Fibroblast of mammary gland (primary cell): ENCODE measurements around the gene VPS8.

Source experiments
- DNase-seq: peaks from one replicate; pipeline ENCODE4 v3.0.0-alpha.2; 2010; ENCODE audit warnings: low read depth
- H3K4me3 ChIP-seq: 2 replicates; pipeline ENCODE4 v1.5.1; 2011; ENCODE audit warnings: low read depth, mild to moderate bottlenecking, low read length, moderate library complexity; ENCODE audit not compliant: control insufficient read depth
- CTCF ChIP-seq: conservative IDR thresholded peaks from 2 replicates; pipeline ENCODE4 v1.5.1; 2011; ENCODE audit warnings: low read depth, low read length, inconsistent platforms; ENCODE audit not compliant: control insufficient read depth, insufficient read depth

Gene VPS8

GRCh38 chr3:184805351-184806038 is 6.5 kb upstream of the VPS8 start:
- TF ChIP-seq CTCF: no peak
- DNase-seq: no peak
- H3K4me3 ChIP-seq: no peak overlapping the region

DNA sequence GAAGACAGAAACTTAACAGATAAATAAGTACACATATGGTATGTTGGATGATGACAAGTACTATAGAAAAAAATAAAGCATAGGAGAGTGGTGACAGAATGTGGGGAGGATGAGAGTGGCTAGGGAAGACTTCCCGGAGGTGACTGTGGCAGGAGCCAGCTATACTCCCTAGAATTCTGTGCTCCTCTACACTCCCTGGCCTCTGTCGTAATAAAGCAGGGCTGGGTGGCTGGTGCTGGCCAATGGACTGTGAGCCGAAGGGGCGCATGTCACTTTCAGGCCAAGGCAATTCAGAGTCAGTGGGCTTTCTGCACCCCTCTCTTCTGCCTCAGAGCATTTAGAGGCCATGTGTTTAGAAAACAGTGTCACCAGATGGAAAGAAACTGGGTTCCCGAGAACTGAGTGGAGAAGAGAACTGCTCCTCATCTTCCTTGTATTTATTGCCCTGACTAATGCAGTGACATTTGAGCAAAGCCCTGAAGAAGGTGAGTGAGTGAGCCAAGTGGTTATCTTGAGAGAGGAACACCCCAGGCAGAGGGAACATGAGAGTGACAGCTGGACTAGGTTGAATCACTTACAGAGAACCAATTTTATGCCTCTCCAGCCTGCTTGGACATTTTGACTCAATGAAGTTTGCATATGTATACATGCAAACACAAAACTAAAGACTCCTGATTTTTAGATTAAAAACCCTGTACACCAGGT is 5.2 kb upstream of the VPS8 start:
- no peak for TF ChIP-seq CTCF
- DNase-seq: no peak
- no peak overlapping the region for H3K4me3 ChIP-seq

DNA sequence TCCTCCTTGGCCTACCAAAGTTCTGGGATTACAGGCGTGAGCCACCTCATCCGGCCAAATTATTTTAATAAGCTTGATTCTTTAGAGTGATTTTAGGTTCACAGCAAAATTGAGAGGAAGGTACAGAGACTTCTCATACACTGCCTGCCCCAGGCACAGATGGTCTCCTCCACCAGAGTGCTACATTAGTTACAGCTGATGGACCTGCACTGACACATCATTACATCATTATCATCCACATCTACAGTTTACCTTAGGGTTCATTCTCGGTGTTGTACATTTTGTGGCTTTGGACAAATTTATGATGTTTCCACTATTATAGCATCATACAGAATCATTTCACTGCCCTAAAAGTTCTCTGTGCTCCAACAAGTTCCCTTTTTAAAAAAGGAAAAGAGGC is 4.4 kb upstream of the VPS8 start:
- DNase-seq: no peak
- TF ChIP-seq CTCF: no peak
- H3K4me3 ChIP-seq: no peak overlapping the region

DNA sequence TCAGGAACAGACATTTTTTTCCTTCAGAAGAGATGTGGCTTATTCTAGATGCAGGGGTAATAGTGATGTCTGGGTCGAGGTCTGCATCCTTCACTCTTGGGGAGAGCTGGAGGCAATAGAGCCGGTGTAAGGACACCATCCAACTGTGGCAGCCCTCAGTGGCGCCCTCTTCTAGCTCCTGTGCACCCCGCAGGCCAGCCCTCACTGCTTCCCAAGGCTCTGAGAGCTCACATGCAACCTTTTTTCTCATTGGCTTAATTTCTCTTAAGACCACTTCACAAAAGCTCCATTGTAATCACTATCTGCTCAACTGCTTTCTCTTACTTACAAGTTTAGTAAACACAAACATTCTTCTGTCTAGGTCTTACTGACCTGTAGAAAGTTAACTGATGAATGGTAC is 3.9 kb upstream of the VPS8 start:
- H3K4me3 ChIP-seq: no peak overlapping the region
- DNase-seq: no peak

GRCh38 chr3:184810146-184810545 is 1.8 kb upstream of the VPS8 start:
- no peak for TF ChIP-seq CTCF
- DNase-seq: no peak

More for the DNA sequence above, 3.9 kb upstream of the VPS8 start:
- TF ChIP-seq CTCF: peak; percentile 27

GRCh38 chr3:184811034-184811433 is 932 bp upstream of the VPS8 start:
- no peak overlapping the region for H3K4me3 ChIP-seq
- TF ChIP-seq CTCF: no peak

More at GRCh38 chr3:184810146-184810545, 1.8 kb upstream of the VPS8 start:
- H3K4me3 ChIP-seq: no peak overlapping the region

More at GRCh38 chr3:184811034-184811433, 932 bp upstream of the VPS8 start:
- DNase-seq: no peak
